ENCODE measurements around the gene ACADVL. TPM values are rescaled to one million over a fixed set of nuclear protein-coding genes. Genes with fewer than 3 reads are reported as not detected.

The ACADVL gene
- total RNA-seq, 6 donors from 2014 or later = 377 to 1,449 (median 553) TPM

DNA sequence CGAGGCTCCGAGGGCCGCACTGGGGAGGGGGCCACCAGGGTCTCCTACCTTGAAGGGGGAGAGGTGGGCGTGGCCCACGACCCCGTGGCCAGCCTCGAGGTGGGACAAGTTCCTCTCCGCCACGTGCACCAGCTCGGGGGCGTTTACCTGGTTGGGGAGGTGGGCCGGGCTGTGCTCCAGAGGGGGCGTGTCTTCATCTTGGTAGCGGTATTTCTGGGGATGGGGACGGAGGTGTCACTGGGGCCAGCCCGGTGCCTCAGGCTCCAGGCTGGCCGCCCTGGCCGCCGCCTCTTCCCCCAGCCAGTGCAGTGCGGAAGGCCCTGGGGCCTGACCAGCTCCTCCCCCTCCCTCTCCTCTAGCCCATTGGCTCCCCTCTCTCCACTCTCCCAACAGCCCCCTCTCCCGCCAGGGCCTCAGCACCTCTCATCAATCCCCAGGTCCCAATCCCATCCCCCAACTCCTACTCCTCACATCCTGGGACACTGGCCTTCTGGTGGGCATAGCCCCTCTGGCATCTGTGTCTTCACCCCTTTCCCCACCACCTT lies 11.6 kb upstream of the ACADVL start:
- DNase-seq = peak in 1 of 2 donors; percentile 81
- 70 to 77% methylated on average over 16 to 21 of the region's 21 CpGs for WGBS, 2 donors
- H3K4me1 ChIP-seq = peaks cover 10 to 18% (median 13%) of the 10 kb centered on the region in 4 donors

DNA sequence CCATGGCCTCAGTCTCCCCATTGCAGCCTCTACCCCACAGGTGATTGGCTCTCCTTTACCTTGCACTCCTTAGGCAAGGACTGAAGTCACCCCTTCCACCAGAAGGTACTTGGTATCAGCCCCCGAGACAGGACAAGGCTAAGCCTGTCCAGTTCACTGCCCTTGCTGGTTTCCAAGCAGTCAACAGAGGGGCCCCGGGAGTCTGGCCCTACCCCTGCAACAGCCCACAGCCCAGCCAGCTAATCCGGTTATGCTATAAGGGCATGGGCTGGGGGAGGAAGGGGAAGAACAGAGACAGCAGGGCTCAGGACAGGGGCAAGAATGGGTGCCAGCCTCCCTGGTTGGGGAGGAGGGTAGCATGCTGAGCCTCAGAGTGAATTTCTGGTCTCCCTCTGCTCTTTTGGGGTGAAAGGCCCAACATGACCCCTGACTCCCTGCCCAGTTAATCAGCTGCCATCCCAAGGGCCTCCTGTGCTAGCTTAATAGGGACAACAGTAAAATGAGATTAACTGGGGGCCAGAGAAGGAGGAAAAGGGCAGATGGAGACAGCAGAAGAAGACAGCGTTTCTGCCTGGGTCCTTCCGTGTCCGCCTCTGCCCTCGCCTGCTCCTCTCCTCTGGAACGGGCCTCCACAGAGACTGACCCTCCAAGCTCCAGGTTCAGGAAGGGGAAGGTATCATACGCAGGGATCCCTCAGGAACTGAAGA lies 10.8 kb upstream of the ACADVL start:
- no peak for TF ChIP-seq EP300 (IDR thresholded peaks at IDR 0.05)
- TF ChIP-seq, protein P1, sequence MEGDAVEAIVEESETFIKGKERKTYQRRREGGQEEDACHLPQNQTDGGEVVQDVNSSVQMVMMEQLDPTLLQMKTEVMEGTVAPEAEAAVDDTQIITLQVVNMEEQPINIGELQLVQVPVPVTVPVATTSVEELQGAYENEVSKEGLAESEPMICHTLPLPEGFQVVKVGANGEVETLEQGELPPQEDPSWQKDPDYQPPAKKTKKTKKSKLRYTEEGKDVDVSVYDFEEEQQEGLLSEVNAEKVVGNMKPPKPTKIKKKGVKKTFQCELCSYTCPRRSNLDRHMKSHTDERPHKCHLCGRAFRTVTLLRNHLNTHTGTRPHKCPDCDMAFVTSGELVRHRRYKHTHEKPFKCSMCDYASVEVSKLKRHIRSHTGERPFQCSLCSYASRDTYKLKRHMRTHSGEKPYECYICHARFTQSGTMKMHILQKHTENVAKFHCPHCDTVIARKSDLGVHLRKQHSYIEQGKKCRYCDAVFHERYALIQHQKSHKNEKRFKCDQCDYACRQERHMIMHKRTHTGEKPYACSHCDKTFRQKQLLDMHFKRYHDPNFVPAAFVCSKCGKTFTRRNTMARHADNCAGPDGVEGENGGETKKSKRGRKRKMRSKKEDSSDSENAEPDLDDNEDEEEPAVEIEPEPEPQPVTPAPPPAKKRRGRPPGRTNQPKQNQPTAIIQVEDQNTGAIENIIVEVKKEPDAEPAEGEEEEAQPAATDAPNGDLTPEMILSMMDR (IDR thresholded peaks at IDR 0.05) = no peak
- no peak for TF ChIP-seq POLR2A (IDR thresholded peaks at IDR 0.05)
- no peak for TF ChIP-seq POLR2AphosphoS5 (IDR thresholded peaks at IDR 0.05)
- no peak overlapping the region for H3K4me3 ChIP-seq
- DNase-seq = no peak
- WGBS, 2 donors = 81 to 90% methylated on average over 9 of the region's 9 CpGs
- no peak overlapping the region for H3K27ac ChIP-seq
- H3K27me3 ChIP-seq = no peaks in the 10 kb centered on the region
- H3K36me3 ChIP-seq = no peaks in the 10 kb centered on the region
- no peaks in the 10 kb centered on the region for H3K9me3 ChIP-seq
- ATAC-seq (ENCODE audit: low FRiP score in 2 of 2) = no peak
- H3K4me1 ChIP-seq = peaks cover 15 to 24% (median 16%) of the 10 kb centered on the region in 4 donors

More for the DNA sequence above, 11.6 kb upstream of the ACADVL start:
- no peak overlapping the region for H3K4me3 ChIP-seq
- no peak for TF ChIP-seq POLR2A (IDR thresholded peaks at IDR 0.05)
- no peak for TF ChIP-seq POLR2AphosphoS5 (IDR thresholded peaks at IDR 0.05)
- TF ChIP-seq EP300 (IDR thresholded peaks at IDR 0.05) = no peak
- TF ChIP-seq, protein P1 (IDR thresholded peaks at IDR 0.05) = no peak
- no peak for ATAC-seq (ENCODE audit: low FRiP score in 2 of 2)
- H3K36me3 ChIP-seq = peaks cover 0 to 8% (median 4%) of the 10 kb centered on the region in 4 donors
- no peaks in the 10 kb centered on the region for H3K9me3 ChIP-seq
- H3K27me3 ChIP-seq = no peaks in the 10 kb centered on the region
- H3K27ac ChIP-seq = no peak overlapping the region

DNA sequence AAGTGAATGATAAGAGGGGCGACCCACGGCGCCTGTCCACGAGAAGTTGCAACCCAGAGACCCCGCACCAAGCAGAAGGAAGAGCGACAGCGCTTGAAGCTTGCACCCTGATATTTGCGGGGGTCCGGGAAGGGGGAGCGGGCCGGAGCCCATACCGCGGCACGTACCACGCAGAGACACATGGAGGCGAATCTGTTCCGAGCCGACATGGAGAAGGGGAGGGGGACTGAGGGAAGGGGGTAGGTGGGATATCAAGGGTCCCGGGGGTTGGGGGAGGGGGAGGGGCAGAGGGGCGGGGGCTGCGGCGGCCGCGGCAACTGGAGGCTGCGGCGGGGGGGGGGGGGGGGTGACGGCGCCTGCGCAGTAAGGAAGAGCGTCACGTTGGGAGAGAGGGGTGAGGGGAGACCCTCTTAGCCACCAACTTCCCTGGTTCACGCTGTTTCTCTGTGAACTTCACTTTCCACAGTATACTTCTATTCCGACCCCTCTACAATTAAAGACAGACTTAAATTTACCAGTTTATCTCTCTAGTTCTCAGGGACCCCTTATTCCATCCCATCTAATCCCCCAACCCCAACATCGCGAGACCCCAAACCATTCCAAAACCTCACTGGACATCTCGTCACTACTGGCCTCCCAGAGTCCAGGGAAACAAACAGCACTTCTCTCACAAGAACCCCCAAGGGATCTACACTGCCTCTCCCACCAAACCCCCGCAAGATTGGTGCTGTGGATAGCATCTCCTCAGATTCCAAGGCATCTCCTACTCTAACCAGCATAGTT lies 8.1 kb upstream of the ACADVL start:
- ATAC-seq (ENCODE audit: low FRiP score in 2 of 2) (no peak), DNase-seq (no peak)
- no peak overlapping the region for H3K4me3 ChIP-seq
- H3K27ac ChIP-seq = no peak overlapping the region
- no peaks in the 10 kb centered on the region for H3K36me3 ChIP-seq
- no peak for TF ChIP-seq POLR2AphosphoS5 (IDR thresholded peaks at IDR 0.05)
- no peak for TF ChIP-seq EP300 (IDR thresholded peaks at IDR 0.05)
- TF ChIP-seq POLR2A (IDR thresholded peaks at IDR 0.05) = no peak
- TF ChIP-seq, protein P1 (IDR thresholded peaks at IDR 0.05) = no peak
- H3K4me1 ChIP-seq = peaks cover 25 to 33% (median 26%) of the 10 kb centered on the region in 4 donors
- 49 to 59% methylated on average over 30 to 31 of the region's 37 CpGs for WGBS, 2 donors
- H3K9me3 ChIP-seq = no peaks in the 10 kb centered on the region
- H3K27me3 ChIP-seq = no peaks in the 10 kb centered on the region

DNA sequence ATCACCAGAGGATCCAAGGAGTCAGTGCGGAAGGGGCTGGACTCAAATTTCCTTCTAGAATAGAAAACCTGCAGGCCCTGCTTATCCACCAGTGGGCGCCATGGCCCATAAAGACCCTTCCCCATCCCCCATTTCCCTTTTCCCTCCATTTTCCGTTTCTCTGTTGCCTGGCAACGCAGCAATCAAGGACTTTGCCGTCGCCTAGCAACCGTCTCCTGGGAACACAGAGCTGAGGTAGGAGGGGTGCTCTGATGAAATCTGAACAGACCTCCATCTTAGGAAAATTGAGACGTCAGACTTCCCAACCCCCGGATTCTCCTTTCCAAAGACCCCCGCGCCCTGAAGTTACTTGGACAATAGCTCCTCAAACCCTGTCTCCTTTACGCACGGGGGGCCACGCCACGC lies 5.8 kb upstream of the ACADVL start:
- DNase-seq = peak in 1 of 2 donors; percentile 69
- no peak for TF ChIP-seq POLR2AphosphoS5 (IDR thresholded peaks at IDR 0.05)
- TF ChIP-seq EP300 (IDR thresholded peaks at IDR 0.05) = no peak
- TF ChIP-seq, protein P1 (IDR thresholded peaks at IDR 0.05) = peak in 4 of 6 experiments; percentile 19 to 36 (median 28)
- Histone ChIP-seq H3K4me1 (peaks cover 41 to 54% (median 43%) of the 10 kb centered on the region in 4 donors), H3K27ac (peak overlapping the region; percentile 42 to 99 (median 60)), H3K4me3 (peak overlapping the region in 3 of 4 donors; percentile 53 to 59 (median 54)), H3K27me3 (no peaks in the 10 kb centered on the region), H3K9me3 (no peaks in the 10 kb centered on the region), H3K36me3 (no peaks in the 10 kb centered on the region)
- peak in 1 of 2 donors; percentile 2 for ATAC-seq (ENCODE audit: low FRiP score in 2 of 2)
- 5 to 7% methylated on average over 15 of the region's 15 CpGs for whole genome bisulfite sequencing, 2 donors

Measured in upper lobe of left lung (tissue), 6 donors.